ENCODE data around the gene ANKRD60. TPM values are rescaled to one million over a fixed set of nuclear protein-coding genes. Genes with fewer than 3 reads are reported as not detected.

The ANKRD60 gene
- total and polyA plus RNA-seq, 2 of the 4 experiments (the other 2 are of a cell fraction) = not detected

GRCh38 chr20:58268936-58269619 is 40.6 kb upstream of the ANKRD60 start:
- WGBS, 2 experiments (ENCODE audit: extremely low coverage in 2 of 2, insufficient read length in 1 of 2) = 75% methylated on average over 7 of the region's 13 CpGs; no CpG with 5 or more reads in 1 of the 2 experiments
- Histone ChIP-seq H2AFZ (replicated peaks; ENCODE audit: low read length, poor library complexity) (no peak overlapping the region), H4K8ac (ENCODE audit: low read depth in 2 of 2, low read length in 2 of 2) (peak overlapping the region in 1 of 2 experiments; percentile 12; a peak in 1 of 4 replicates), H3K27ac (ENCODE audit: insufficient read depth, low read length) (no peak overlapping the region), H3K4me2 (ENCODE audit: low read depth, low read length) (no peak overlapping the region), H2AK5ac (ENCODE audit: low read depth, low read length) (peak overlapping the region; percentile 29; the same call in 1 of the 2 replicates), H2AK9ac (replicated peaks; ENCODE audit: low read depth, low read length, poor library complexity) (no peak overlapping the region), H4K20me1 (ENCODE audit: insufficient read depth, low read length) (peaks cover 8% of the 10 kb centered on the region), H4K91ac (ENCODE audit: insufficient read depth, low read depth, low read length) (no peak overlapping the region), H2BK5ac (ENCODE audit: low read depth, low read length, poor library complexity, severe bottlenecking) (no peak overlapping the region), H3K18ac (ENCODE audit: low read depth, low read length) (no peak overlapping the region), H3K4me3 (ENCODE audit: insufficient read depth, low read depth, low read length) (no peak overlapping the region), H3K9ac (ENCODE audit: low read depth, low read length) (no peak overlapping the region), H3K36me3 (ENCODE audit: control insufficient read depth, insufficient read depth, low read length) (peaks cover 32% of the 10 kb centered on the region), H3K9me1 (ENCODE audit: insufficient read depth, low read length) (peaks cover 34% of the 10 kb centered on the region), H3K56ac (ENCODE audit: extremely low read depth, insufficient read depth, low read length) (no peak overlapping the region), H2BK15ac (ENCODE audit: low read depth, low read length) (no peak overlapping the region), H3K4ac (ENCODE audit: low read depth, low read length) (0 out of 2 replicates have a peak overlapping the region, but pooled peaks have one; percentile 43), H3K27me3 (ENCODE audit: control insufficient read depth, insufficient read depth, low read length) (no peaks in the 10 kb centered on the region), H2BK120ac (ENCODE audit: low read depth, low read length) (no peak overlapping the region), H3K79me1 (ENCODE audit: low read depth in 1 of 2, low read length in 2 of 2) (peaks cover 5 to 55% of the 10 kb centered on the region in 2 experiments; a peak in 3 of 4 replicates), H3K4me1 (ENCODE audit: control insufficient read depth, insufficient read depth, low read length) (peaks cover 11% of the 10 kb centered on the region), H3K14ac (replicated peaks; ENCODE audit: low read depth, low read length) (peak overlapping the region; percentile 58; the same call in 1 of the 2 replicates), H3K9me3 (ENCODE audit: control insufficient read depth, insufficient read depth, low read length) (no peaks in the 10 kb centered on the region), H2BK20ac (ENCODE audit: low read depth, low read length) (no peak overlapping the region), H4K5ac (ENCODE audit: low read depth, low read length) (no peak overlapping the region), H3K23ac (ENCODE audit: low read depth, low read length) (no peak overlapping the region)
- ATAC-seq (ENCODE audit: low read depth) (no peak), DNase-seq (peak; percentile 46)
- TF ChIP-seq SMC3 (IDR thresholded peaks at IDR 0.05; ENCODE audit: low read depth, low read length) (no peak), RFX5 (IDR thresholded peaks at IDR 0.05; ENCODE audit: low read depth, low read length) (no peak), MXI1 (IDR thresholded peaks at IDR 0.05; ENCODE audit: borderline replicate concordance, low read depth, low read length) (no peak), USF2 (IDR thresholded peaks at IDR 0.05; ENCODE audit: low read depth, low read length) (no peak), CTCF (conservative IDR thresholded peaks at IDR 0.05; ENCODE audit: low read depth, low read length) (no peak)
- intact Hi-C loops (cut with micrococcal nuclease) = no loop called here
- dilution Hi-C loops (cut with HindIII; ENCODE audit: low sequenced_read_pairs, unreplicated experiment) = no loop called here
- ChIA-PET POLR2A (ENCODE audit: unreplicated experiment) (no interaction called here), CTCF (no interaction called here)
- in situ Hi-C loops (cut with MboI; ENCODE audit: low sequenced_read_pairs) = no loop called here
- BruUV-seq (replicated peaks) = no TSS peak

Data from IMR-90 (cell line).